Esophagus squamous epithelium (tissue), 4 donors: ENCODE measurements around the gene VPS16.

Source experiments
- POLR2A ChIP-seq, 4 donors: fragments of 450-650 bp; IDR thresholded peaks; one replicate each; pipeline ENCODE4 v1.6.1; 2017; ENCODE audit warnings: antibody characterized with exemption in 4 of 4, mild to moderate bottlenecking in 4 of 4, moderate library complexity in 3 of 4
- TF ChIP-seq, protein P1 (sequence below), 6 experiments: fragments of 450-650 bp in 4 of 6; fragments of 200-600 bp in 2 of 6; sonication (generic) in 2 of 6; IDR thresholded peaks; one replicate each; pipeline ENCODE4 v1.5.1; 2016 to 2019; ENCODE audit warnings: antibody characterized with exemption in 6 of 6, mild to moderate bottlenecking in 4 of 6, moderate library complexity in 4 of 6

DNA sequence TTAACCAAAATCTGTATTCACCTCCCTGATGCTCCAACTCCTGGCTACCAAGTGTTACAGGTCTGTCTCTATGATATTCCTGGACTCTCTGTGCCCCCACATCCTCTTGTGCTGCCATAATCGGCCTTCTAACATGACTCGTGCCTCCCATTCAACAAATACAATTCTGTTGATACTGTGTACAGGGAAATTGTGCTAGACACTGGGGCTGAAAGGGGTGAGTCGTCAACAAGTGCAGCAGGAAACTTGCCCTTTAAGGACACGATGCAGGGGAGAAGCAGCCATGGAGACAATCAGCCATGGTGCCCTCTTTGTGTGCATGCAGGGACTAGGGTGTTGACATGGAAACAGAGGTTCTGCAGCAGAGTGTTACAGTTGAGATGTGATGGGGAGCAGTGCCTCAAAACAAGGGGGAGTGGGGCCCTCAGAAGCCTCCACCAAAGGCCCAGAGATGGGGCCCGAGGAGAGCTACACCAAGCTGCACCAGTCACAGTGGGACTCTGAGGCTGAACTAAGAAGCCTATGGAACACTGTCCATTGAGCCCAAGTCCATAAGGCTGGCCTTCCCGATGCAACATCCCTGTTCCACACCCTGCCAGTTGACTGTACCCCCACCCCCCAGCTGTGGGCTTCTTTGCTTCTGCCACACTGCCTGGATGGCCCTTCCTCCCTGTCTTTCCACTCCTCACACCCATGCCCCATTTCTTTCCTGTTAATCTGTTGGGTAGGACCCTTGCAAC lies 3.2 kb upstream of the VPS16 start:
- no peak for TF ChIP-seq POLR2A (IDR thresholded peaks at IDR 0.05)
- TF ChIP-seq, protein P1, sequence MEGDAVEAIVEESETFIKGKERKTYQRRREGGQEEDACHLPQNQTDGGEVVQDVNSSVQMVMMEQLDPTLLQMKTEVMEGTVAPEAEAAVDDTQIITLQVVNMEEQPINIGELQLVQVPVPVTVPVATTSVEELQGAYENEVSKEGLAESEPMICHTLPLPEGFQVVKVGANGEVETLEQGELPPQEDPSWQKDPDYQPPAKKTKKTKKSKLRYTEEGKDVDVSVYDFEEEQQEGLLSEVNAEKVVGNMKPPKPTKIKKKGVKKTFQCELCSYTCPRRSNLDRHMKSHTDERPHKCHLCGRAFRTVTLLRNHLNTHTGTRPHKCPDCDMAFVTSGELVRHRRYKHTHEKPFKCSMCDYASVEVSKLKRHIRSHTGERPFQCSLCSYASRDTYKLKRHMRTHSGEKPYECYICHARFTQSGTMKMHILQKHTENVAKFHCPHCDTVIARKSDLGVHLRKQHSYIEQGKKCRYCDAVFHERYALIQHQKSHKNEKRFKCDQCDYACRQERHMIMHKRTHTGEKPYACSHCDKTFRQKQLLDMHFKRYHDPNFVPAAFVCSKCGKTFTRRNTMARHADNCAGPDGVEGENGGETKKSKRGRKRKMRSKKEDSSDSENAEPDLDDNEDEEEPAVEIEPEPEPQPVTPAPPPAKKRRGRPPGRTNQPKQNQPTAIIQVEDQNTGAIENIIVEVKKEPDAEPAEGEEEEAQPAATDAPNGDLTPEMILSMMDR (IDR thresholded peaks at IDR 0.05), result no peak
